Activated B cell treated with CpG ODN at 0.5 μM for 24 hours (primary cell): Measurements from ENCODE around the gene SORL1. TPM values are rescaled to one million over a fixed set of nuclear protein-coding genes. Genes with fewer than 3 reads are reported as not detected.

Experiments used
- ATAC-seq: fragments of 200-7000 bp; cut with Tn5 transposase; one replicate; pipeline ENCODE4 v1.10.0; 2021; ENCODE audit warnings: low read depth, mild to moderate bottlenecking, moderate library complexity
- CTCF ChIA-PET: fragments of 350-600 bp; sonication (Branson Sonifier 250); formaldehyde crosslinking; loops from one replicate; lab custom pipeline; 2021; ENCODE audit warnings: antibody characterized with exemption; lab: Charles Lee
- POLR2A ChIA-PET: fragments of 350-600 bp; sonication (Branson Sonifier 250); formaldehyde crosslinking; loops from one replicate; lab custom pipeline; 2021; ENCODE audit warnings: antibody characterized with exemption; lab: Charles Lee
- DNase-seq: peaks from one replicate; pipeline ENCODE4 v3.0.0; 2022
- H3K27ac Mint-ChIP-seq: one replicate; pipeline ENCODE4 v1.8.0; 2020; ENCODE audit warnings: mixed read lengths
- H3K27me3 Mint-ChIP-seq: one replicate; pipeline ENCODE4 v1.8.0; 2021; ENCODE audit warnings: mixed read lengths
- H3K36me3 Mint-ChIP-seq: one replicate; pipeline ENCODE4 v1.8.0; 2021; ENCODE audit warnings: low read depth, mixed read lengths
- H3K4me1 Mint-ChIP-seq: one replicate; pipeline ENCODE4 v1.8.0; 2021; ENCODE audit warnings: mixed read lengths
- H3K4me3 Mint-ChIP-seq: one replicate; pipeline ENCODE4 v1.8.0; 2020; ENCODE audit warnings: mild to moderate bottlenecking, mixed read lengths
- H3K9me3 Mint-ChIP-seq: one replicate; pipeline ENCODE4 v1.8.0; 2020; ENCODE audit warnings: mixed read lengths
- CTCF ChIP-seq: fragments of 200-600 bp; IDR thresholded peaks from one replicate; pipeline ENCODE4 v1.8.0; 2022; ENCODE audit warnings: antibody characterized with exemption, mild to moderate bottlenecking
- intact Hi-C: fragments of 100-400 bp; cut with micrococcal nuclease; formaldehyde crosslinking; loops from one replicate; pipeline ENCODE4 v1.15.1; 2024
- total RNA-seq: library from RNA; stranded (reverse); gene quantifications from 2 replicates; pipeline ENCODE4 v1.2.3, GENCODE V29; 2022

Gene SORL1
- total RNA-seq, 1 donor from 2014 or later = 180 TPM

DNA sequence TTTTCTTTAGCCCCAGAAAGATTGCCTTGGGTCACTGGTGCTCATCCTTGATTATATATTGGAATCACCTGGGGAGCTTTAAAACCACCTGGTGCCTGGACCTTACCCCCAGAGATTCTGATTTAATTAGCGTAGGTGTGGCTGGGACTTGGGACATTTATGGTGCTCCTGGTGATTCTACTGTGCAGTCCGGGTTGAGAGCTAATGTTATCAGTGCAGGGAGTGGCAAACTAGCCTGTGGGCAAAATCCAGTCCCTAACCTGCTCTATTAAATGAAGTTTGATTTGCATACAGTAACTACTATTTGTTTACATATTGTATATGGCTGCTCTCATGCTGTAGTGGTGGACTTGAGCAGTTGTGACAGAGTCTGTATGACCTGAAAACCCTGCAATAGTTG lies 134.6 kb downstream of the SORL1 start:
- no peak for ATAC-seq
- Mint-ChIP-seq H3K4me1 (peaks cover 36% of the 10 kb centered on the region), H3K27me3 (no peaks in the 10 kb centered on the region), H3K27ac (no peak overlapping the region), H3K4me3 (no peak overlapping the region), H3K9me3 (no peaks in the 10 kb centered on the region), H3K36me3 (peaks cover 79% of the 10 kb centered on the region)
- ChIA-PET CTCF (no interaction called here), POLR2A (no interaction called here)
- intact Hi-C loops = no loop called here
- no peak for DNase-seq
- no peak for TF ChIP-seq CTCF

GRCh38 chr11:121587182-121587581 lies 135.1 kb downstream of the SORL1 start:
- no peak overlapping the region for H3K4me3 Mint-ChIP-seq
- H3K27me3 Mint-ChIP-seq = no peaks in the 10 kb centered on the region
- ChIA-PET POLR2A (no interaction called here), CTCF (no interaction called here)
- no peaks in the 10 kb centered on the region for H3K9me3 Mint-ChIP-seq
- H3K4me1 Mint-ChIP-seq = peaks cover 36% of the 10 kb centered on the region
- ATAC-seq = no peak
- peaks cover 80% of the 10 kb centered on the region for H3K36me3 Mint-ChIP-seq
- no peak overlapping the region for H3K27ac Mint-ChIP-seq
- TF ChIP-seq CTCF = no peak
- no peak for DNase-seq
- intact Hi-C loops = no loop called here

DNA sequence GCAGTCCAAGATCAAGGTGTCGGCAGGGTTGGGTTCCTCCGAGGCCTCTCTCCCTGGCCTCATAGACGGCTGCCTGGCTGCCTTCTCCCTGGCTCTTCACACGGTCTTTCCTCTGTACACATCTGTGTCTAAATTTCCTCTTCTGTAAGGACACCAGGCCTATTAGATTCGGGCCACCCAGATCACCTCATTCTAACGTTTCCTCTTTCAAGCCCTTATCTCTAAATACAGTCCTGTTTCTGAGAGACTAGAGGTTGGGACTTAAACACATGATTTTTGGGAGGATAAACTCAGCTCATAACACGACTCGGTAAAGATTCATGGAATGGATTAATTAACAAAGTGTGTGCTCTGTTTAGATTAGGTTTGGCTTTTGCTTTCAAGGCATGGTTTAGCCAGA lies 136.6 kb downstream of the SORL1 start:
- H3K36me3 Mint-ChIP-seq = peaks cover 80% of the 10 kb centered on the region
- H3K4me3 Mint-ChIP-seq = no peak overlapping the region
- intact Hi-C loops = no loop called here
- ChIA-PET POLR2A (interaction anchor here (1.7 to 3.4 kb wide), 4 partner anchors 13 to 139 kb away, joined by 3 to 20 read pairs (median 12); partner anchors contain the start of genes SORL1 and SORL1-AS1), CTCF (interaction anchor here (5.4 kb wide), 1 partner anchor 12 kb away, joined by 27 read pairs; no protein-coding TSS in a partner anchor)
- no peak for TF ChIP-seq CTCF
- DNase-seq (no peak), ATAC-seq (no peak)
- peaks cover 36% of the 10 kb centered on the region for H3K4me1 Mint-ChIP-seq
- no peaks in the 10 kb centered on the region for H3K27me3 Mint-ChIP-seq
- peak overlapping the region; percentile 93 for H3K27ac Mint-ChIP-seq
- no peaks in the 10 kb centered on the region for H3K9me3 Mint-ChIP-seq

- intact Hi-C loops = loop anchor here (1.0 to 10.0 kb wide), 11 partner anchors 15 to 1253 kb away; partner anchors contain the start of genes ARHGEF12, SC5D, SORL1 and SORL1-AS1
- CTCF ChIA-PET = interaction anchor here (0.7 to 5.4 kb wide), 18 partner anchors 13 to 343 kb away, joined by 3 to 71 read pairs (median 6); no protein-coding TSS in a partner anchor
- POLR2A ChIA-PET = interaction anchor here (0.5 to 3.4 kb wide), 10 partner anchors 14 to 298 kb away, joined by 3 to 20 read pairs (median 8); partner anchors contain the start of genes SC5D, SORL1 and SORL1-AS1
- Mint-ChIP-seq H3K9me3 (no peaks in the 10 kb centered on the region), H3K27ac (peak overlapping the region; percentile 93), H3K4me1 (peaks cover 36% of the 10 kb centered on the region), H3K36me3 (peaks cover 82% of the 10 kb centered on the region), H3K27me3 (no peaks in the 10 kb centered on the region), H3K4me3 (peak overlapping the region; percentile 69)
- ATAC-seq (peak; percentile 89), DNase-seq (peak; percentile 45)
- no peak for TF ChIP-seq CTCF
Measured at GRCh38 chr11:121589946-121590537, 137.9 kb downstream of the SORL1 start.

- no peak for TF ChIP-seq CTCF
- Mint-ChIP-seq H3K27me3 (no peaks in the 10 kb centered on the region), H3K4me3 (peak overlapping the region; percentile 69), H3K36me3 (peaks cover 89% of the 10 kb centered on the region), H3K27ac (peak overlapping the region; percentile 93), H3K9me3 (no peaks in the 10 kb centered on the region), H3K4me1 (peaks cover 36% of the 10 kb centered on the region)
- intact Hi-C loops = loop anchor here (1.0 to 10.0 kb wide), 15 partner anchors 16 to 1254 kb away; partner anchors contain the start of genes ARHGEF12, GRIK4, SC5D and SORL1
- ATAC-seq (no peak), DNase-seq (no peak)
- ChIA-PET POLR2A (interaction anchor here (0.6 to 3.4 kb wide), 11 partner anchors 13 to 1471 kb away, joined by 4 to 20 read pairs (median 8); partner anchors contain the start of genes HSPA8, SC5D, SORL1 and SORL1-AS1), CTCF (interaction anchor here (0.7 to 5.4 kb wide), 35 partner anchors 14 to 1079 kb away, joined by 3 to 71 read pairs (median 5); partner anchors contain the start of gene GRIK4)
Measured at GRCh38 chr11:121590772-121591404, 138.8 kb downstream of the SORL1 start.
